ENCODE results near the gene RIPOR3.
A peak's percentile ranks its signal among the peaks of the same experiment; 100 is the strongest.
"Not testable (repeated sequence)": the region's sequence is repeated elsewhere in the genome, so short reads cannot be mapped to it uniquely, and the experiment has no call there.

The RIPOR3 gene

DNA sequence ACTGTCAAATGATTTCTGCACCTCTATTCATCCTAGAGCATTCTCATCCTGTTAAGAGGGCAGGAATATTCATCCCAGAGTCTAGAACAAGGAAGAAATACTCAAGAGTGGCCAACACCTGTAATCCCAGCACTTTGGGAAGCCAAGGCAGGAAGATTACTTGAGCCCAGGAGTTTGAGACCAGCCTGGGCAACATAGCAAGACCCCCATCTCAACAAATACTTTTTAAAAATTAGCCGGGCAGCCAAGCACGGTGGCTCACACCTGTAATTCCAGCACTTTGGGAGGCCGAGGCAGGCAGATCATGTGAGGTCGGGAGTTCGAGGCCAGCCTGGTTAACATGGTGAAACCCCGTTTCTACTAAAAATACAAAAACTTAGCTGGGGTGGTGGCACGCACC, 6.9 kb upstream of the RIPOR3 start:
- not testable (repeated sequence) for H3K4me3 ChIP-seq (ENCODE audit: low read length); H3K9ac ChIP-seq (ENCODE audit: low read depth, low read length); H3K36me3 ChIP-seq (ENCODE audit: insufficient read depth, low read length); H3K9me3 ChIP-seq (ENCODE audit: insufficient read depth, low read depth, low read length); H3K27me3 ChIP-seq (ENCODE audit: insufficient read depth, low read length); H3K27ac ChIP-seq (ENCODE audit: low read depth, low read length)
- 96% methylated on average over 7 of the region's 7 CpGs for WGBS
- peaks cover 12% of the 10 kb centered on the region for H3K4me1 ChIP-seq (ENCODE audit: insufficient read depth, low read length)

- Histone ChIP-seq H3K27ac (ENCODE audit: low read depth, low read length) (no peak overlapping the region), H3K27me3 (ENCODE audit: insufficient read depth, low read length) (peaks cover 4% of the 10 kb centered on the region; the same call in 1 of the 2 replicates)
- WGBS = 79% methylated on average over 9 of the region's 9 CpGs
These were observed 4.0 kb upstream of the RIPOR3 start for GRCh38 chr20:50695135-50695872.

DNA sequence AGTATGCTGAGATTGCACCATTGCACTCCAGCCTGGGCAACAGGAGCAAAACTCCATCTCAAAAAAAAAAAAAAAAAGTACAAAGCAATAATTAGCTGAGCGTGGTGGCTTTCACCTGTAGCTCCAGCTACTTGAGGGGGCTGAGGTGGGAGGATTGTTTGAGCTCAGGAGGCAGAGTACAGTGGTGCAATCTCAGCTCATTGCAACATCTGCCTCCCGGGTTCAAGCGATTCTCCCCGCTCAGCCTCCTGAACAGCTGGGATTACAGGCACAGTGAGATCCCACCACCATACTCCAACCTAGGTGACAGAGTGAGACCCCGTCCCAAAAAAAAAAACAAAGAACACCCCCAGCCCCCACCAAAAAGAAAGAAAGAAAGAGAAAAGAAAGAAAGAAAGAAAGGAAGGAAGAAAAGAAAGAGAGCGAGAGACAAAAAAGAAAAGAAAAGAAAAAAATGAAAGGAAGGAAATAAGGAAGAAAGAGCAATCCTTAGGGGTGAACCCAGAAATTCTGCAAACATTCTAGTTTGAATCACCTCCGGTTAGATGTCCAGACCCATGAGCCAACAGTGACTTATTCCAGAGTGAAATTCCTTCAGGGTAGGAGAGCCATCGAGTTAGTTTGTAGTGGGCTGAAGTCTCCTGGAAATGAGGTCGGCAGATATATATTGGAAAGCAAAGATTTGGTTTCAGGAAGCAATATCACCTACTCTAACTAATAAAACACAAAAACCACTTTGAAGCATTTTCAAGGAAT, 3.2 kb upstream of the RIPOR3 start:
- H3K36me3 ChIP-seq (ENCODE audit: insufficient read depth, low read length) = no peaks in the 10 kb centered on the region
- no peak overlapping the region for H3K27ac ChIP-seq (ENCODE audit: low read depth, low read length)
- peaks cover 4% of the 10 kb centered on the region; the same call in 1 of the 2 replicates for H3K27me3 ChIP-seq (ENCODE audit: insufficient read depth, low read length)
- peaks cover 22% of the 10 kb centered on the region for H3K4me1 ChIP-seq (ENCODE audit: insufficient read depth, low read length)
- H3K9me3 ChIP-seq (ENCODE audit: insufficient read depth, low read depth, low read length) = no peaks in the 10 kb centered on the region
- 94% methylated on average over 8 of the region's 9 CpGs for WGBS
- no peak overlapping the region for H3K9ac ChIP-seq (ENCODE audit: low read depth, low read length)
- H3K4me3 ChIP-seq (ENCODE audit: low read length) = no peak overlapping the region

More at GRCh38 chr20:50695135-50695872, 4.0 kb upstream of the RIPOR3 start:
- H3K9me3 ChIP-seq (ENCODE audit: insufficient read depth, low read depth, low read length) = no peaks in the 10 kb centered on the region
- no peak overlapping the region for H3K9ac ChIP-seq (ENCODE audit: low read depth, low read length)
- peaks cover 15% of the 10 kb centered on the region for H3K4me1 ChIP-seq (ENCODE audit: insufficient read depth, low read length)
- H3K4me3 ChIP-seq (ENCODE audit: low read length) = no peak overlapping the region
- H3K36me3 ChIP-seq (ENCODE audit: insufficient read depth, low read length) = no peaks in the 10 kb centered on the region

GRCh38 chr20:50693001-50693400, 1.7 kb upstream of the RIPOR3 start:
- no peaks in the 10 kb centered on the region for H3K9me3 ChIP-seq (ENCODE audit: insufficient read depth, low read depth, low read length)
- no peak overlapping the region for H3K27ac ChIP-seq (ENCODE audit: low read depth, low read length)
- H3K27me3 ChIP-seq (ENCODE audit: insufficient read depth, low read length) = peaks cover 4% of the 10 kb centered on the region; the same call in 1 of the 2 replicates
- no peak overlapping the region for H3K4me3 ChIP-seq (ENCODE audit: low read length)
- H3K4me1 ChIP-seq (ENCODE audit: insufficient read depth, low read length) = peaks cover 24% of the 10 kb centered on the region
- no peaks in the 10 kb centered on the region for H3K36me3 ChIP-seq (ENCODE audit: insufficient read depth, low read length)
- 89% methylated on average over 1 of the region's 1 CpG for WGBS
- no peak overlapping the region for H3K9ac ChIP-seq (ENCODE audit: low read depth, low read length)

- Histone ChIP-seq H3K9ac (ENCODE audit: low read depth, low read length) (0 out of 2 replicates have a peak overlapping the region, but pooled peaks have one; percentile 26), H3K4me1 (ENCODE audit: insufficient read depth, low read length) (peaks cover 24% of the 10 kb centered on the region), H3K36me3 (ENCODE audit: insufficient read depth, low read length) (no peaks in the 10 kb centered on the region), H3K27ac (ENCODE audit: low read depth, low read length) (no peak overlapping the region), H3K4me3 (ENCODE audit: low read length) (peak overlapping the region; percentile 57; the same call in 1 of the 2 replicates), H3K27me3 (ENCODE audit: insufficient read depth, low read length) (peaks cover 4% of the 10 kb centered on the region; the same call in 1 of the 2 replicates), H3K9me3 (ENCODE audit: insufficient read depth, low read depth, low read length) (no peaks in the 10 kb centered on the region)
- 83% methylated on average over 2 of the region's 2 CpGs for WGBS
These were observed 1.2 kb upstream of the RIPOR3 start for GRCh38 chr20:50692552-50692933.

DNA sequence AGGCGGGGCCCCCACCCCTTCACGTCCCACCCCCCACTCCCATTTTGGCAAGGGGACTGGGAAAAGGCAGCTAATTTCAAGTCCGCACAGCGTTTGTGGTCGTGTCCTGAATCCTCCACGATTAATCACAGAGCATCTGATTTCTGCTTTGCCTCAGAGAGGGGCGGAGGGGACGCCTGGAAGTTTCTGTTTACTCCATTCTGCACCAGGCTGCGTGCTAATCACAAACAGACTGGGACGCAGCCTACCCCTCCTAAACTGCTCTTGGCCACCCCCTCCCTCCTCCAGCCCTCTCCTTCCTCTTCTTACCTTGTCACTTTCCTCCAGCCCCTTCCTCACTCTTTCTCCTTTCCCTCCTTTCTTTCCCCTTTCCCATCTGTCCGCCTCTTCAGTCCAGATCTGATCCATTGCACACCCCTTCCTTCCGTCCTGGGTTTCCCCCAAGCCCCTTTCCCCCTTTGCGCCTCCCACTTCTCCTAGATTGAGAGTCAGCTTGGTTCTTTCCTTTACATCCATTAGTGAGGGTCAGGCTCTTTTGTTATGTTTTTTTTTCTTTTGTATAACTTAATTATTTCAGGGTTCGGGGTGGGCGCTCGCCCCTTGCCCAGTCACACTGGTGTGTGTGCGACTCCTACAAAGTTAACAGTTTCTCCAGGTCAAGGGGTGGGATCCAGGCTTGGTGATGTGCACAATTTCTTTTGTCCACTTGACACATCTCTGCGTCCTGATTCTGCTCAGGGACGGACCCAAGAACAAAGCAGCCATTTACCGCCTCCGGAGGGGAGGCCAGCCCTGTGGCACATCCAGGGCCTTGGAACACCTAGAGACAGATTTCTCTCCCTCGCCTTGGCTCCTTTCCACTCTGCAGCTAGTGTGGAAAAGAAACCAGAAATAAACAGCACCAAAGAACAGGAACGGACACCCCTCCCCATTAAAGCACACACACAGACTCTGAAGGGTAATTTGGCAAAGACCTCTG, 520 bp upstream of the RIPOR3 start:
- WGBS = 15% methylated on average over 23 of the region's 23 CpGs
- peak overlapping the region; percentile 57 for H3K4me3 ChIP-seq (ENCODE audit: low read length)
- peaks cover 24% of the 10 kb centered on the region for H3K4me1 ChIP-seq (ENCODE audit: insufficient read depth, low read length)

GRCh38 chr20:50689864-50690649, 1.3 kb downstream of the RIPOR3 start:
- peaks cover 4% of the 10 kb centered on the region; the same call in 1 of the 2 replicates for H3K27me3 ChIP-seq (ENCODE audit: insufficient read depth, low read length)
- H3K4me1 ChIP-seq (ENCODE audit: insufficient read depth, low read length) = peaks cover 20% of the 10 kb centered on the region

More for the DNA sequence above, 520 bp upstream of the RIPOR3 start:
- Histone ChIP-seq H3K9me3 (ENCODE audit: insufficient read depth, low read depth, low read length) (no peaks in the 10 kb centered on the region), H3K36me3 (ENCODE audit: insufficient read depth, low read length) (no peaks in the 10 kb centered on the region), H3K27ac (ENCODE audit: low read depth, low read length) (peak overlapping the region; percentile 1; the same call in 1 of the 2 replicates), H3K27me3 (ENCODE audit: insufficient read depth, low read length) (peaks cover 4% of the 10 kb centered on the region; the same call in 1 of the 2 replicates), H3K9ac (ENCODE audit: low read depth, low read length) (peak overlapping the region; percentile 26; the same call in 1 of the 2 replicates)

DNA sequence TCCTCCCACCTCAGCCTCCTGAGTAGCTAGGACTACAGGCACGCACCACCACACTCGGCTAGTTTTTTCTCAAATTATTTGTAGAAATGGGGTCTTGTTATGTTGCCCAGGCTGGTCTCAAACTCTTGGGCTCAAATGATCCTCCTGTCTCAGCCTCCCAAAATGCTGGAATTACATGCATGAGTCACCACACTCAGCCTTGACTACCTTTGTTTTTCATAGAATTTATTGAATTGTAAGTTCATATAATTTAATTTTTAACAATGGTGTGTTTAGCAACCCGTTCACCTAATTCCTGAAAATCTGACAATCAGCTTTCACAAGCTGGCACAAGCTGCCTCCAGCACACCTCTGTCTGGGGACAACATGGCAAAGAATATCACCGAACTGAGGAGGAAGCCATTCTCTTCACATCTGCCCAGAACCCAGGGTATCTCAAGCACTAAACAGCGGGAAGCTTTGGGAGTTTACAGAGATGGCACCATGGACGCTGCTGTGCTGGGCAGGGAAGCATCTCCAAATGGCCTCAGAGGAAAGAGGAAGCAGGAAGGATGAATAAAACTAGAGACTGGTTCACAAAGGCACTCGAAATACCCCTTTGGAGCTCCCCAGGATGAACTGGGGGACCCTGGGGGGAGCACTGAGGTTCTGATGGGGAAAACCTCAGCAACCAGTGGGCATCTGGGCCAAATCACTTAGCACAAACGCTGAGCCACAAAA, 2.9 kb downstream of the RIPOR3 start:
- Histone ChIP-seq H3K27me3 (ENCODE audit: insufficient read depth, low read length) (peaks cover 4% of the 10 kb centered on the region; the same call in 1 of the 2 replicates), H3K9me3 (ENCODE audit: insufficient read depth, low read depth, low read length) (no peaks in the 10 kb centered on the region), H3K36me3 (ENCODE audit: insufficient read depth, low read length) (no peaks in the 10 kb centered on the region), H3K4me1 (ENCODE audit: insufficient read depth, low read length) (peaks cover 16% of the 10 kb centered on the region), H3K9ac (ENCODE audit: low read depth, low read length) (no peak overlapping the region), H3K4me3 (ENCODE audit: low read length) (no peak overlapping the region), H3K27ac (ENCODE audit: low read depth, low read length) (no peak overlapping the region)
- WGBS = 93% methylated on average over 8 of the region's 8 CpGs

More at GRCh38 chr20:50689864-50690649, 1.3 kb downstream of the RIPOR3 start:
- 72% methylated on average over 10 of the region's 10 CpGs for WGBS
- Histone ChIP-seq H3K9ac (ENCODE audit: low read depth, low read length) (no peak overlapping the region), H3K36me3 (ENCODE audit: insufficient read depth, low read length) (no peaks in the 10 kb centered on the region), H3K27ac (ENCODE audit: low read depth, low read length) (no peak overlapping the region), H3K4me3 (ENCODE audit: low read length) (peak overlapping the region; percentile 57), H3K9me3 (ENCODE audit: insufficient read depth, low read depth, low read length) (no peaks in the 10 kb centered on the region)

DNA sequence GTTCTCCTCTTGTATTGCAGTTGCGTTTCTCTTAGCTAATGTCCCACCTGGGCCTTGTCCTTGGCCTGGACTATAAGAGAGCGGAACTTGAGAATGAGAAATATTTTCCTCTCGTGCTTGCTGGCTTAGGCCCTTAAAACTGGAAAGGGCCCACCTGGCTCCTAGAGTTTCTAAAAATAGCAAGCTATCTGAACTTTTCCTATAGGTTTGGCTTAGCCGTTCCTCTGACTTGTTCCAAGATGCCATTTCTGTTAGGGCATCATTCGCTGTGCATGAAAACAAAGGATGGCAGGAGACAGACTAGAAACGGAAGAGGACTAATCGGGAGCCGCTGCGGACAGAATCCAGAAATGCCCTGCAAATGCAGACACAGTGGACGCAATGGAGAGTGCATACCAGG, 4.5 kb downstream of the RIPOR3 start:
- Histone ChIP-seq H3K4me1 (ENCODE audit: insufficient read depth, low read length) (peaks cover 11% of the 10 kb centered on the region), H3K9ac (ENCODE audit: low read depth, low read length) (no peak overlapping the region), H3K4me3 (ENCODE audit: low read length) (no peak overlapping the region), H3K27ac (ENCODE audit: low read depth, low read length) (no peak overlapping the region), H3K9me3 (ENCODE audit: insufficient read depth, low read depth, low read length) (no peaks in the 10 kb centered on the region), H3K27me3 (ENCODE audit: insufficient read depth, low read length) (peaks cover 4% of the 10 kb centered on the region; the same call in 1 of the 2 replicates), H3K36me3 (ENCODE audit: insufficient read depth, low read length) (no peaks in the 10 kb centered on the region)
- WGBS = 94% methylated on average over 10 of the region's 10 CpGs
